HCT116 (cell line): Measurements from ENCODE around the gene ESRRG. TPM values are rescaled to one million over a fixed set of nuclear protein-coding genes. Genes with fewer than 3 reads are reported as not detected.

Experiments used
- ATAC-seq: fragments of 200-7000 bp; cut with Tn5 transposase; 2 replicates; pipeline ENCODE4 v1.9.1; 2020; ENCODE audit warnings: mild to moderate bottlenecking, moderate library complexity
- BruUV-seq: library from RNA; stranded (reverse); fragments of 400-500 nt; replicated peaks from 2 replicates; lab custom pipeline; 2021; lab: Mats Ljungman, UMichigan
- CTCF ChIA-PET: fragments of 300-600 bp; sonication (Branson Sonifier 250); formaldehyde crosslinking; loops from one replicate; lab custom pipeline; 2021; ENCODE audit warnings: antibody characterized with exemption; lab: Charles Lee
- POLR2A ChIA-PET: fragments of 300-600, 350-600 bp; sonication (Branson Sonifier 250); formaldehyde crosslinking; loops from one replicate; lab custom pipeline; 2021; ENCODE audit warnings: antibody characterized with exemption; lab: Charles Lee
- RAD21 ChIA-PET, 2 experiments: fragments of 300-600 bp; sonication (Branson Sonifier 250); formaldehyde crosslinking; loops; one replicate each; lab custom pipeline; 2023; ENCODE audit warnings: low total read pairs in 2 of 2; ENCODE audit not compliant: uncharacterized antibody in 2 of 2, unreplicated experiment in 2 of 2, low non-redundant PET in 1 of 2; lab: Charles Lee
- DNase-seq: peaks from one replicate; pipeline ENCODE4 v3.0.0-alpha.2; 2010; ENCODE audit warnings: low read depth, low spot score
- H2AFZ ChIP-seq: fragments of 200-600 bp; shearing (Covaris generic), sonication (generic); 2 replicates; pipeline ENCODE4 v1.6.1; 2017; ENCODE audit warnings: low read depth, mixed run types, mixed read lengths, antibody characterized with exemption, low read length; ENCODE audit not compliant: poor library complexity, severe bottlenecking
- H3K27ac ChIP-seq: 2 replicates; pipeline ENCODE4 v1.5.1; 2012; ENCODE audit warnings: low read depth, low read length
- H3K27me3 ChIP-seq: fragments of 200-600 bp; sonication (generic); 2 replicates; pipeline ENCODE4 v1.6.1; 2016; ENCODE audit warnings: mixed run types, low read length, mixed read lengths; ENCODE audit not compliant: insufficient read depth
- H3K36me3 ChIP-seq, 2 experiments: fragments of 200-500 bp in 1 of 2; fragments of 200-600 bp in 1 of 2; sonication (Bioruptor generic) in 1 of 2; sonication (generic) in 1 of 2; 2 replicates each; pipeline versions ENCODE4 v1.5.1 to v1.6.1; 2014 to 2016; ENCODE audit warnings: low read length in 2 of 2, inconsistent platforms in 1 of 2, mixed read lengths in 1 of 2, mixed run types in 1 of 2; ENCODE audit not compliant: insufficient read depth in 2 of 2, control insufficient read depth in 1 of 2
- H3K4me1 ChIP-seq, 2 experiments: fragments of 200-600 bp in 1 of 2; sonication (generic) in 1 of 2; 2 replicates each; pipeline versions ENCODE4 v1.5.1 to v1.6.1; 2012 to 2017; ENCODE audit warnings: low read length in 2 of 2, inconsistent platforms in 1 of 2, mild to moderate bottlenecking in 1 of 2, mixed read lengths in 1 of 2, mixed run types in 1 of 2, moderate library complexity in 1 of 2; ENCODE audit not compliant: insufficient read depth in 2 of 2, control insufficient read depth in 1 of 2
- H3K4me2 ChIP-seq: fragments of 200-600 bp; sonication (generic); 2 replicates; pipeline ENCODE4 v1.6.1; 2017; ENCODE audit warnings: mixed run types, low read length, mixed read lengths
- H3K4me3 ChIP-seq, 2 experiments: fragments of 200-600 bp in 1 of 2; sonication (generic) in 1 of 2; replicated peaks in 1 of 2; 2 replicates each; pipeline ENCODE4 v1.5.1; 2011 to 2016; ENCODE audit warnings: low read length in 2 of 2, control low read depth in 1 of 2, low read depth in 1 of 2, mild to moderate bottlenecking in 1 of 2, mixed read lengths in 1 of 2, mixed run types in 1 of 2
- H3K79me2 ChIP-seq: fragments of 200-600 bp; sonication (generic); 2 replicates; pipeline ENCODE4 v1.6.1; 2017; ENCODE audit warnings: mild to moderate bottlenecking, mixed run types, low read length, moderate library complexity, mixed read lengths; ENCODE audit not compliant: insufficient read depth
- H3K9ac ChIP-seq: fragments of 200-600 bp; sonication (generic); 2 replicates; pipeline ENCODE4 v1.6.1; 2016; ENCODE audit warnings: low read length, mixed read lengths
- H3K9me2 ChIP-seq: fragments of 200-600 bp; sonication (generic), shearing (Covaris generic); 2 replicates; pipeline ENCODE4 v1.6.1; 2017; ENCODE audit warnings: mixed run types, mild to moderate bottlenecking, moderate library complexity; ENCODE audit not compliant: insufficient read depth
- H3K9me3 ChIP-seq, 2 experiments: fragments of 200-500 bp in 1 of 2; fragments of 200-600 bp in 1 of 2; sonication (Bioruptor generic) in 1 of 2; sonication (generic) in 1 of 2; 2 replicates each; pipeline ENCODE4 v1.6.1; 2014 to 2017; ENCODE audit warnings: low read length in 2 of 2, mixed read lengths in 2 of 2, inconsistent platforms in 1 of 2, low read depth in 1 of 2, mild to moderate bottlenecking in 1 of 2, mixed run types in 1 of 2, moderate library complexity in 1 of 2; ENCODE audit not compliant: control insufficient read depth in 1 of 2, insufficient read depth in 1 of 2
- H4K20me1 ChIP-seq: fragments of 200-600 bp; sonication (generic), shearing (Covaris generic); 2 replicates; pipeline ENCODE4 v1.6.1; 2017; ENCODE audit warnings: mixed run types, mild to moderate bottlenecking, moderate library complexity; ENCODE audit not compliant: insufficient read depth
- CBX3 ChIP-seq: IDR thresholded peaks from 2 replicates; pipeline ENCODE4 v1.6.1; 2012; ENCODE audit warnings: low read depth
- CTCF ChIP-seq, 3 experiments: fragments of 200-600 bp in 1 of 3; sonication (generic) in 1 of 3; IDR thresholded peaks in 2 of 3; conservative IDR thresholded peaks in 1 of 3; 2 replicates each; pipeline ENCODE4 v1.5.1; 2012 to 2017; ENCODE audit warnings: low read depth in 2 of 3, low read length in 2 of 3, antibody characterized with exemption in 1 of 3, borderline replicate concordance in 1 of 3, control low read depth in 1 of 3, mild to moderate bottlenecking in 1 of 3, mixed read lengths in 1 of 3, mixed run types in 1 of 3, moderate library complexity in 1 of 3; ENCODE audit not compliant: insufficient read depth in 1 of 3
- EGR1 ChIP-seq: IDR thresholded peaks from 2 replicates; pipeline ENCODE4 v1.6.1; 2012; ENCODE audit warnings: low read depth
- ELF1 ChIP-seq: IDR thresholded peaks from 2 replicates; pipeline ENCODE4 v1.6.1; 2012; ENCODE audit warnings: low read depth, borderline replicate concordance
- EZH2 ChIP-seq: fragments of 200-600 bp; sonication (generic); IDR thresholded peaks from 2 replicates; pipeline ENCODE4 v1.6.1; 2017; ENCODE audit warnings: antibody characterized with exemption, mixed run types
- FOSL1 ChIP-seq: IDR thresholded peaks from 2 replicates; pipeline ENCODE4 v1.6.1; 2012; ENCODE audit warnings: low read depth
- JUND ChIP-seq: IDR thresholded peaks from 2 replicates; pipeline ENCODE4 v1.6.1; 2012
- MAX ChIP-seq: IDR thresholded peaks from 2 replicates; pipeline ENCODE4 v1.6.1; 2012
- POLR2A ChIP-seq: IDR thresholded peaks from 2 replicates; pipeline ENCODE4 v1.7.0; 2011; ENCODE audit warnings: borderline replicate concordance; ENCODE audit not compliant: insufficient read depth, insufficient read length; ENCODE audit errors: extremely low read depth
- REST ChIP-seq: IDR thresholded peaks from 2 replicates; pipeline ENCODE4 v1.6.1; 2012; ENCODE audit warnings: low read depth
- SIN3A ChIP-seq: IDR thresholded peaks from 2 replicates; pipeline ENCODE4 v1.6.1; 2012; ENCODE audit warnings: low read depth
- SRF ChIP-seq: IDR thresholded peaks from 2 replicates; pipeline ENCODE4 v1.6.1; 2012; ENCODE audit warnings: low read depth
- TCF7L2 ChIP-seq: IDR thresholded peaks from 2 replicates; pipeline ENCODE4 v1.7.0; 2011; ENCODE audit warnings: borderline replicate concordance, inconsistent platforms; ENCODE audit not compliant: insufficient read depth, insufficient read length; ENCODE audit errors: extremely low read depth
- YY1 ChIP-seq: IDR thresholded peaks from 2 replicates; pipeline ENCODE4 v1.6.1; 2011; ENCODE audit warnings: low read length, low read depth, moderate library complexity, mild to moderate bottlenecking; ENCODE audit not compliant: insufficient replicate concordance; ENCODE audit errors: extremely low read depth
- ZBTB33 ChIP-seq: IDR thresholded peaks from 2 replicates; pipeline ENCODE4 v1.6.1; 2011; ENCODE audit warnings: mild to moderate bottlenecking, low read length, moderate library complexity; ENCODE audit not compliant: insufficient replicate concordance; ENCODE audit errors: extremely low read depth
- ZFX ChIP-seq: fragments of 450-650 bp; IDR thresholded peaks from 2 replicates; pipeline ENCODE4 v1.6.1; 2017
- ZNF274 ChIP-seq: fragments of 200-500 bp; sonication (Bioruptor generic); IDR thresholded peaks from 2 replicates; pipeline ENCODE4 v1.6.1; 2014; ENCODE audit warnings: mild to moderate bottlenecking, low read depth, low read length, inconsistent platforms
- intact Hi-C: fragments of 100-400 bp; cut with micrococcal nuclease; formaldehyde crosslinking; loops from 2 replicates; pipeline ENCODE4 v1.10.0; 2022
- total RNA-seq: library from RNA; stranded (reverse); gene quantifications from one replicate; pipeline ENCODE4 v1.2.1, GENCODE V29; 2021; ENCODE audit not compliant: unreplicated experiment

ESRRG gene
- total RNA-seq, 1 experiment from 2014 or later, result not detected

- H3K27me3 ChIP-seq, result no peaks in the 10 kb centered on the region
- H3K9ac ChIP-seq, result no peak overlapping the region
- no peaks in the 10 kb centered on the region for H3K9me2 ChIP-seq
- no peak overlapping the region for H3K27ac ChIP-seq
- POLR2A ChIA-PET, result no interaction called here
- H3K36me3 ChIP-seq, result no peaks in the 10 kb centered on the region
- RAD21 ChIA-PET, result no interaction called here
- H2AFZ ChIP-seq, result no peak overlapping the region
- no peaks in the 10 kb centered on the region; a peak in 1 of 4 replicates for H3K9me3 ChIP-seq
- H3K4me1 ChIP-seq, result no peaks in the 10 kb centered on the region
- no peaks in the 10 kb centered on the region for H4K20me1 ChIP-seq
- ATAC-seq, result no peak
- no peak for DNase-seq
- intact Hi-C loops, result no loop called here
- no peak overlapping the region for H3K4me2 ChIP-seq
- no peak for TF ChIP-seq ZNF274
- no peak for TF ChIP-seq POLR2A
- no peak for TF ChIP-seq JUND
- no peak for TF ChIP-seq EGR1
- no peak for TF ChIP-seq CBX3
- TF ChIP-seq EZH2, result no peak
- TF ChIP-seq CTCF (IDR thresholded peaks at IDR 0.05 in 2 of 3, conservative IDR thresholded peaks at IDR 0.05 in 1 of 3; ENCODE audit: borderline replicate concordance in 1 of 3, insufficient read depth in 1 of 3, low read depth in 2 of 3, low read length in 2 of 3), result no peak
- TF ChIP-seq REST, result no peak
- no peak for TF ChIP-seq ZFX
- no peak for TF ChIP-seq ZBTB33
- no peak for TF ChIP-seq ELF1
- TF ChIP-seq YY1, result no peak
- TF ChIP-seq MAX, result no peak
- no peak for TF ChIP-seq SRF
- TF ChIP-seq FOSL1, result no peak
- TF ChIP-seq SIN3A, result no peak
- no peak for TF ChIP-seq TCF7L2
- H3K4me3 ChIP-seq, result no peak overlapping the region
- CTCF ChIA-PET, result no interaction called here
- no TSS peak for BruUV-seq
- H3K79me2 ChIP-seq, result no peaks in the 10 kb centered on the region
These were observed 141.1 kb downstream of the ESRRG start for GRCh38 chr1:216582151-216582550.
